Brain microvascular endothelial cell (primary cell): ENCODE data around the gene MLLT10.

Source experiments
- DNase-seq: peaks from one replicate; pipeline ENCODE4 v3.0.0-alpha.2; 2020
- H3K27ac ChIP-seq: fragments of 250-450 bp; sonication (Bioruptor Pico); 2 replicates; pipeline ENCODE4 v1.5.1; 2020; ENCODE audit warnings: mild to moderate bottlenecking, moderate library complexity
- H3K27me3 ChIP-seq: fragments of 250-450 bp; sonication (Bioruptor Pico); replicated peaks from 2 replicates; pipeline ENCODE4 v1.5.1; 2020; ENCODE audit warnings: mild to moderate bottlenecking
- H3K36me3 ChIP-seq: fragments of 250-450 bp; sonication (Bioruptor Pico); replicated peaks from 2 replicates; pipeline ENCODE4 v1.5.1; 2020; ENCODE audit warnings: mild to moderate bottlenecking
- H3K4me3 ChIP-seq: 2 replicates; pipeline ENCODE4 v1.5.1; 2011; ENCODE audit warnings: low read depth, mild to moderate bottlenecking, control low read depth, low read length, moderate library complexity
- in situ Hi-C: cut with HindIII; loops from 2 replicates; pipeline ENCODE4 v1.10.0; 2017; ENCODE audit warnings: low sequenced_read_pairs, low pct_ligation_motif_present
- TF ChIP-seq, protein P1 (sequence below): IDR thresholded peaks from 2 replicates; pipeline ENCODE4 v1.5.1; 2011; ENCODE audit warnings: low read depth, mild to moderate bottlenecking, moderate library complexity, low read length, control low read depth, inconsistent platforms; ENCODE audit errors: missing control alignments

The MLLT10 gene

DNA sequence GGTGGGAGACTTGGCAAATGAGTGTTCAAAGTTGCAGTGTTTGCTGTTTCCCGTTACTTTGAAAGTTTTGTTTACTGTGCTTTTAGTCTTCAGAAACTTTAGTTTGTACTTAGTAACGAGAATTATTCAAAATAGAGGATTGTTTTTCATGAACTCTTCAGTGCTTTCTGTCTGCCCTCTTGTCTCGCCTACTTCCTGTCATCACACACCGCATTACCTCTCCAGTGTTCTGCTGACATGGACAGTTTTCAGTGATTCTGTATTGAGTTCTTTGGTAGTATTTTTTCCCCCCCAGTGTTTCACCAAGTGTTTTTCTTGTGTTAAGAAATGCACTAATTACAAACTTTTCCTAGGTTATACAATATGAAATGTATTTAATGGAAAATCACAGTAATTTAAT is 207.0 kb downstream of the MLLT10 start:
- TF ChIP-seq, protein P1, sequence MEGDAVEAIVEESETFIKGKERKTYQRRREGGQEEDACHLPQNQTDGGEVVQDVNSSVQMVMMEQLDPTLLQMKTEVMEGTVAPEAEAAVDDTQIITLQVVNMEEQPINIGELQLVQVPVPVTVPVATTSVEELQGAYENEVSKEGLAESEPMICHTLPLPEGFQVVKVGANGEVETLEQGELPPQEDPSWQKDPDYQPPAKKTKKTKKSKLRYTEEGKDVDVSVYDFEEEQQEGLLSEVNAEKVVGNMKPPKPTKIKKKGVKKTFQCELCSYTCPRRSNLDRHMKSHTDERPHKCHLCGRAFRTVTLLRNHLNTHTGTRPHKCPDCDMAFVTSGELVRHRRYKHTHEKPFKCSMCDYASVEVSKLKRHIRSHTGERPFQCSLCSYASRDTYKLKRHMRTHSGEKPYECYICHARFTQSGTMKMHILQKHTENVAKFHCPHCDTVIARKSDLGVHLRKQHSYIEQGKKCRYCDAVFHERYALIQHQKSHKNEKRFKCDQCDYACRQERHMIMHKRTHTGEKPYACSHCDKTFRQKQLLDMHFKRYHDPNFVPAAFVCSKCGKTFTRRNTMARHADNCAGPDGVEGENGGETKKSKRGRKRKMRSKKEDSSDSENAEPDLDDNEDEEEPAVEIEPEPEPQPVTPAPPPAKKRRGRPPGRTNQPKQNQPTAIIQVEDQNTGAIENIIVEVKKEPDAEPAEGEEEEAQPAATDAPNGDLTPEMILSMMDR = no peak
- H3K27me3 ChIP-seq = no peaks in the 10 kb centered on the region
- H3K36me3 ChIP-seq = peaks cover 34% of the 10 kb centered on the region
- DNase-seq = no peak
- in situ Hi-C loops = no loop called here
- no peak overlapping the region for H3K27ac ChIP-seq
- H3K4me3 ChIP-seq = no peak overlapping the region

DNA sequence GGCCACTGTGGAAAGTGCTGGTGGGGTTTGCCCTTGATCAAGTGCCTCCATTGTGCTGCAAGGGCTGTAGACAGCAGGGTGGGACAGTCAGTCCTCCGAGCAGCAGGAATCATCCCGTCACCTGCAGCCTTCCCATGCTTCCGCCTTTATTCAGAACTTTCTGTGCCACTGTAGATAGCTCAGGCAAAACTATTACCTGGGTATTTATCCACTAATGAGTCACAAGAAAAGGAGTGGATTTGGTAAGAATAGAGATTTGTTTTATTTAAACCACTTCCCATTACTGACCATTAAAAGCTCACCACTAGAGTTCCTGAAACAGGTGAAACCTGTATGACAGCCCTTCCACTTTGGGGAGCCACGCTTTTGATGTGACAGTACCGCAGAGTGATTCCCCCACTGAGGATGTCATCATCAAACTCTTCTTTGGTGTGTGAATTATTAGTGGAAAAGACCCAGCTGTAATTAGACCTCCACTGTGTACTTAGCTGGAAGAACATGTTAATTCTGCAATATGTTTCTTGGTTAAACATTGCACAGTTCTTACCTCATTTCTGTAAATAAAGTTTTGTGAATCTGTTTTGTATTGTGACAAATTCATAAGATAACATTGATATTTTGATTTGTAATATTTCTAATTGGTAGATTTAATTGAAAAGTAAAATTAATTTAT is 208.8 kb downstream of the MLLT10 start:
- no peak overlapping the region for H3K4me3 ChIP-seq
- H3K27ac ChIP-seq = no peak overlapping the region
- in situ Hi-C loops = no loop called here
- no peak for DNase-seq
- peaks cover 32% of the 10 kb centered on the region for H3K36me3 ChIP-seq
- TF ChIP-seq, protein P1 = no peak
- no peaks in the 10 kb centered on the region for H3K27me3 ChIP-seq

DNA sequence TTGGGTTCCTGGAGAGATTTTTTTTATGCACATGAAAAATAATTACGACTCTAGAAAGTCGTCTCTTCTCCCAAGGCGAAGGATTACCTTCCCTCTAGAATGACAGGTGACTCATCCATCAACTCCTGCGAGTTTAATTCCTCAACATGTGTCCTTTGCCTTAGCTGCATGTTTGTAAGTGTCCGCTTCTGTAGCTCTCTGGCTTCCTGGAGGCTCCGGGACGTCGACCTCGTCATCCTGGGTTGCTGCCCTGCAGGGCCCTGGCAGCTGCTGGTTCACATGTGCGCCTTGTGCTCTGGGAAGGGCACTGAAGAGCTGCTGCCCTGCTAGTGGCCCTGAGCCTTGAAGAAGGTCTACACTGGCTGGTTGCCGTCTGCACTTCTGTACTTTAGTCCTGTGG is 210.2 kb downstream of the MLLT10 start:
- TF ChIP-seq, protein P1 = no peak
- Histone ChIP-seq H3K36me3 (peaks cover 30% of the 10 kb centered on the region), H3K27me3 (no peaks in the 10 kb centered on the region), H3K4me3 (no peak overlapping the region), H3K27ac (no peak overlapping the region)
- DNase-seq = no peak
- in situ Hi-C loops = no loop called here

DNA sequence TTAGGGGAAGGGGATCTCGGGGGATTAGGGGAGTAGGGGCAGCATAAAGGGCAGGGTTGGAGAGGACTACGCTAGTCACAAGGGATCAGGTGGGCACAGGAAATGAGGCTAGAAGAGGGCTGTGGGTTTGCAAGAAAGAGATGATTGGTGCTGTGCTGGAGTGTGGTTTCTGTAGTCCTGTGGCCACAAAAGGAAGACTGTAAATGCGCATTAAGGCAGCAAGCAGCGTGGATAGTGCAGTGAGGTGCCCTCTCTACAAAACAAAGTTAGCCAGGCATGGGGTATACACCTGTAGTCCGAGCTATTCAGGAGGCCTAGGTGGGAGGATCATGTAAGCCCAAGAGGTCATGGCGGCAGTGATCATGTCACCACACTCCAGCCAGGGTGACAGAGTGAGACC is 212.1 kb downstream of the MLLT10 start:
- in situ Hi-C loops = no loop called here
- TF ChIP-seq, protein P1 = no peak
- H3K27me3 ChIP-seq = no peaks in the 10 kb centered on the region
- no peak for DNase-seq
- H3K27ac ChIP-seq = no peak overlapping the region
- peaks cover 23% of the 10 kb centered on the region for H3K36me3 ChIP-seq
- H3K4me3 ChIP-seq = no peak overlapping the region

DNA sequence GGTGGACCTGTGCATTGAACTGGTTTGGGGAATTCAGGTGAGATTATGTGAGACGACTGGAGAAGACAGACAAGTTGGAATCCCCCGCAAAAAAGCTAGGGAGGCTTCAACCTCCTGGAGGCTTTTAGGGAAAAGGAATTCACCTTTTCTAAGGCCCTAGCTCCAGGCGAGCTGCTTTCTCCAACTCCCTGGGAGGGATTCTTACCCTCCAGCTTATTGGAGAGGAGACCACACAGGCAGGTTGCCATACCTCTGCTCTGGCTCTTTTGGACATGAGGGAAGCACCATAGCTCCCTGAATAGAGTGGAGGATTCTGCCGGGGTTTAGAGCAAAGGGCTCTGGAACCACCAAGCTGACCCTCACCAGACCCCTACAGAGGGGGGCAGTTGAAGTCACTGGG is 213.8 kb downstream of the MLLT10 start:
- no peak overlapping the region for H3K27ac ChIP-seq
- TF ChIP-seq, protein P1 = no peak
- in situ Hi-C loops = no loop called here
- peaks cover 16% of the 10 kb centered on the region for H3K36me3 ChIP-seq
- H3K4me3 ChIP-seq = no peak overlapping the region
- no peak for DNase-seq
- no peaks in the 10 kb centered on the region for H3K27me3 ChIP-seq

DNA sequence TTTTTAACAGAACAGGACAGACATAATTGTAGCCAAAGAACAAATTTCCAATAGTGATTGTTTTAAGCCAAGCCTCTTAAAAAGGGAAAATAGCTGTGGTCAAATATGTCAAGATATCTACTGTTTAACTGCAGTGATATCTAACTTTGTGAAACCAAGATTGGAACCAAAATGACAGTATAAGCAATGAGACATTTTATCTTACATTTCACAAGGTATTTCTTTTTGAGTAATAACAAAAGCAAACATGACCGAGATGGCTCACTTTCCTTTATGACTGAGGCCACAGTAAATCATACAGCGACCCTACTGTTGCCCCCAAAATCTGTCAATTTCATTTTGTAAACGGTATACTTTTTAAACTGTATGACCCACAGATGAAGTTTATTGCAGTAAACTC is 215.8 kb downstream of the MLLT10 start:
- Histone ChIP-seq H3K27me3 (no peaks in the 10 kb centered on the region), H3K4me3 (no peak overlapping the region), H3K36me3 (peaks cover 3% of the 10 kb centered on the region), H3K27ac (no peak overlapping the region)
- DNase-seq = no peak
- in situ Hi-C loops = no loop called here
- TF ChIP-seq, protein P1 = no peak
